Measurements from ENCODE around the gene CLIP2.
"Not testable (repeated sequence)": the region's sequence is repeated elsewhere in the genome, so short reads cannot be mapped to it uniquely, and the experiment has no call there.

CLIP2 gene

DNA sequence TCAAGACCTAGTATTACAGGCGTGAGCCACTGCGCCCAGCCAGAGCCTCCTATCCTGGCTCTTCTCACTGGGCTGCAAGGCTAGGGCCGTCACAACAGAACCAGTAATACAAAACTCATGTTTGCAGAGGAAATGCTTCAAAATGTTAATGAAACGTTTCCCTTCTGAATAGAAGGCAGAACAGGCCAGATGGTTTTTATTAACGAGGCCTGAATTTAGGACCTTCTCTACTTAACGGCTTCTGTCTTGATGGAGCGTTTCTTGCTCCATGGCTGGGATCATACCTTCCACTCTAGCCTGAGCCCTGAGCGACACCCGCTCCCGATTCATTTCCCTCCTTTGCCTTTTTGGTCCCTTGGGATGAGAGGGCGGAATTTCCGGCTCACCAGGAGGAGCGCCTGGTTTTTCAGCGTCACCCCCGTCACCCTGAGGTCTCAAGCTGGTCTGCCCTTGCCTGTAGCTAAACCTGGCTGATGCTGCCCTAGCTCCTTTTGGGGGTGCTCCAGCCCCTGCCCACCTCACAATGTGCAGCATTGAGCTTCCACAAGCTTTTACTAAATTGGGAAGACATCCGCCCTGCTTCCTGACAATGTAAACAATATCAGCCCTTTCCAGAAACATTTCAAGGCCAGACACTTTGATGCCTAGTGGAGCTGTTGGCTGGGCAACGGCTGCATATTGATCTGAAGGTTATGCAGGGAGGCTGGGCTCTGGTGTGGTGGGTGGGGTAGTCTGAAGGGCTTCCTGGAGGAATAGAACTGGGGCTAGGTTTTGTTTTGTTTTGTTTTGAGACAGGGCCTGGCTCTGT lies 5.2 kb downstream of the CLIP2 start:
- DNase-seq (ENCODE audit: low read depth in 2 of 2, low spot score in 1 of 2) = no peak

DNA sequence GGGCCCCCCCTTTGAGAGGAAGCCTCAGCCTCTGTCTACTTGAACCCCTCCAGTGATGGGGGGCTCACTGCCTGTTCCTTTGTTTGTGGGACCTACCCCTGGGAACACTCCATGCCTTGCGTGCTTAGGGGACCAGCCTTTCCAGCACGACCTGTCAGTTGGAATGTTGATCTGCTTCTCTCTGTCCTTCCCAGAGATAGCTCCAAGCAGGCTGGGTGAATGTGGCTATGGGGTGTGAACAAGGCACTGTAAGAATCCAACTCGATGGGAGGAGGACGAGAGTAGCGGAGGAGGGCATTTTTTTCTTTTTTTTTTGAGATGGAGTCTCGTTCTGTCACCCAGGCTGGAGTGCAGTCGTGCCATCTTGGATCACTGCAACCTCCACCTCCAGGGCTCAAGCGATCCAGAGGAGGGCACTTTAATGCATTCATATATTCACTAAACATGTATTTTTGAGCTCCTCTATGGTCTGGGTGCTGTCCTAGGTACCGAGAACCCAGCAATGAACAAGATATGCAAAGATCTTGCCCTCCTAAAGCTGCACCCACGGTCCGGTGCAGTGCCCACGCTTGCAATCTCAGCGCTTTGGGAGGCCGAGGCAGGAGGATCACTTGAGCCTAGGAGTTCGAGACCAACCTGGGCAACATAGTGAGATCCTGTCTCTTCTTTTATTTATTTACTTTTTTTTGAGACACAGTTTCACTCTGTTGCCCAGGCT lies 8.5 kb downstream of the CLIP2 start:
- DNase-seq (ENCODE audit: low read depth in 2 of 2, low spot score in 1 of 2) = no peak

DNA sequence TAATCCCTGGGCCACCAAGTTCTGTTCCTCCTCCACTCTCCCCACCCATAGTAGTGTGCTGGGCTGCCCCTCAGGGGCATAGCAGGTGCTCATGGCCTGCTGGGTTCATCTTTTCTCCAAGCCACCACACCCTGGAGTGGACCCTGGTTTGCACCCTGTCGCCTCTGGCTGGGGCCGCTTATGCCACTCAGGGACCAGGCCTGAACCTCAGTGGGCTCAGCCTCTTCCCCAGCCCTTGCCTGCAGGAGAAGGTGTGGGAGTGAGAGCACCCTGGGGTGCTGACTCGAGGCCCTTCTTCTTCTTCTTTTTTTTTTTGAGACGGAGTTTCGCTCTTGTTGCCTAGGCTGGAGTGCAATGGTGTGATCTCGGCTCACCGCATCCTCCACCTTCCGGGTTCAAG lies 10.2 kb downstream of the CLIP2 start:
- DNase-seq (ENCODE audit: low read depth in 2 of 2, low spot score in 1 of 2) = no peak

DNA sequence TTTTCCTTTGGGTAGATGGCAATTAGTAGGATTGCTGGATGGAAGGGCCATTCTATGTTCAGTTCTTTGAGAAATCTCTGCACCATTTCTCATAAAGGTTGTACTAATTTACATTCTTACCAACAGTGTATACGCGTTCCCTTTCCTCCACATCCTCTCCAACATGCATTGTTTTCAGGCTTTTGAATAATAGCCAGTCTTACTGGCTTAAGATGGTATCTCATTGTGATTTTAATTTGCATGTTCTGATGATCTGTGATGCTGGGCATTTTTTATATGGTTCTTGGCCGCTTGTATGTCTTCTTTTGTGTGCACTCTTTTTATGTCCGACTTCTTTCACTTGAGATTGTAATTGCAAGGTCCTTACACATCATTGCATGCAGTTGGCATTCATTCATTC lies 11.7 kb downstream of the CLIP2 start:
- DNase-seq (ENCODE audit: low read depth in 2 of 2, low spot score in 1 of 2) = no peak

DNA sequence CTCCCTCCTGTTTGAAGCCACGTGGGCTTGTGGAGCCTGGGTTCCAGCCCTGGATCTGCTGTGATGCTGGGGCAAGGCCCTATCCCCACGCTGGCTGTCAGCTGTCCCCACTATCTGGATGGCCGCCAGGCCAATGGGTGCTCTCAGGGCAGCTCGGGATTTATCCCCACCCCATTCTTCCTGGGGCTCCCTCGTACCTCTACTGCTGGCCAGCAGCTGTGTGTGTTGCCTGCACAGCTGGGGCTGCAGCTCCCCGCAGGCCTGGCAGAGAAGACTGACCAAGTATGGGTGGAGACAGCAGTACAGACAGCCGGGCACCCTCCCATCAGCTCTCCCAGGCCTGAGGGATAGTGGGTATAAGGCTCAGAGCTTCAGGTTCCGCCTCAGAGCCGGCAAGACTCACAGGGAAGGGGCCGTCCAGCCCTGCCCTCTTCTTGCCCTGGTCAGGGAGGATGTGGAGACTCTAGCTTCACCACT lies 13.6 kb downstream of the CLIP2 start:
- no peak for DNase-seq (ENCODE audit: low read depth in 2 of 2, low spot score in 1 of 2)

DNA sequence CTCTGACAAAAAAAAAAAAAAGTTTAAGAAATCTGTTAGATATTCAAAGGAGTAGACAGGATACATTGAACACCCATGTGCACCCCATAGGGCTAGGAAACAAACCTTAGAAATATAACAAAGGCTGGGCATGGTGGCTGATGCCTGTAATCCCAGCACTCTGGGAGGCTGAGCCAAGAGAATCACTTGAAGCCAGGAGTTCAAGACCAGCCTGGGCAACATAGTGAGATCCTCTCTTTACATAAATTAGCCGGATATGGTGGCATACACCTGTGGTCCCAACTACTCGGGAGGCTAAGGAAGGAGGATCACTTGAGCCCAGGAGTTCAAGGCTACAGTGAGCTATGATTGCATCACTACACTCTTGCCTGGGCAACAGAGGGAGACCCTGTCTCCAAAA lies 15.3 kb downstream of the CLIP2 start:
- no peak for DNase-seq (ENCODE audit: low read depth in 2 of 2, low spot score in 1 of 2)

DNA sequence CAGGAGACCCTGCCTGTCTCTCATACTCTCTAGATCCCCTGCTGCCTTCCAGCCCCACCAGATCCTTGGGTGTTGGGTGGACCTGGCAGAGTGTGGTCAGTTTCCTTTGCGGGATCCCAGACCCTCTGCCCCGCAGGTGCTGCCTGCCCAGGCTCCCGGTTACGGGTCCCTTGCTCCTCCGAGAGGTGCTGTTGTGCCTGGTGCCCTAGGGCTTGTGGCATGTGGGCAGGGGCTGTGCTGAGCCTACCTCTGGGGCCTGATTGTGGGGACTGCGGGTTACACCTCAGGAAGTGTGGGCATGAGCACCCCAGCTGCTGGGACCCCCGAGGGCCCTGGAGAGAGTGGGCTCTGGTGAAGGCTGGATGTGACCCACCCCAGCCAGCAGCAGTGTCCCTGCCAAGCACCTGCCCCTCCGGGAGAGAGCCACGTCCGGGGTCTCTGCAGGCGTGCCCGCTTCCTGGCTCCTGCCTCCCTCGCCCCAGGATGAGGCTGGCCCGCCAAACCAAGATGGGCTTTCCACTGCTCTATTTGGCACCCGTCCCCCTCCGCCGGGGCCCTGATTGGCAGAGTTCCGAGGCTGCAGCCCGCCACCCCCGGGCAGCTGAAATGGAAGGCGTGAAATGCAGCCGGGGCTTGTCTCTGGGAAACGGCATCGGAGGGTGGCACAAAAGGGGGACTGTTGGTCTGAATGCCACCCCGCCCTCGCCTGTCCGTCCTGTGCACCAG lies 17.0 kb downstream of the CLIP2 start:
- DNase-seq (ENCODE audit: low read depth in 2 of 2, low spot score in 1 of 2) = no peak

DNA sequence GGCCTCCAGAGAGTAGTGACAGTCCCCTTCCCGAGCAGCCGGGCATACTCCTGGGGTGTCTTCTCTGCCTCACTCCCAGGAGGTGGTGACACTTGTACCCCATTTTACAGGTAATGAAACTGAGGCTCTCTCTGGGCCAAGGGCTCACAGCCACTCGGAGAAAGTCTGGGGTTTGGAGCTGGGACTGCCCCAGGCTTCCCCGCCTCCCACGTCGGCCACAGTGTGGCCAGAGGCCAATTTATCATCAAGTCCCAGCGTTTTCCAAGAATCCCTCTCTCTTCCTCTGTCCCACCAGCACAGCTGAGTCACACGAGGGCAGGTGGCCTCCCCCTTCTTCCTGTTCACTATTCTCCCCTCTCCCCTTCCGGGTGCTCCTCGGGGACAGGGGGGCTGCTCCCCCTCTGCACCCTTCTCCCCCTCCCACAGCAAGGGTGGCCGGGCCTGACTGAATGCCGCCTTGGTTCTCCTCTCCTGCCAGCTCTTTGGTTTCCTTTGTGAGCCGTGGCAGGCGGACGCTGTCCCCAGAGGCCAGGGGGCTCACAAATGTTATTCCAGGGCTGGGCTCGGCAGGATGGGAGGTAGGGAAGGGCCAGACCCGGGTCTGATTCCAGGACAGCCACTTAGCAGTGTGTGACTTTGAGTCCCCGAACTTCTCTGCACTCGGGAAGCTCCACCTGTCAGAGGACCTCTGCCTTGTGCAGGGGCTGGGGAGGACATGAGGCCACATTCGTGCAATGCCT lies 17.7 kb downstream of the CLIP2 start:
- no peak for DNase-seq (ENCODE audit: low read depth in 2 of 2, low spot score in 1 of 2)

DNA sequence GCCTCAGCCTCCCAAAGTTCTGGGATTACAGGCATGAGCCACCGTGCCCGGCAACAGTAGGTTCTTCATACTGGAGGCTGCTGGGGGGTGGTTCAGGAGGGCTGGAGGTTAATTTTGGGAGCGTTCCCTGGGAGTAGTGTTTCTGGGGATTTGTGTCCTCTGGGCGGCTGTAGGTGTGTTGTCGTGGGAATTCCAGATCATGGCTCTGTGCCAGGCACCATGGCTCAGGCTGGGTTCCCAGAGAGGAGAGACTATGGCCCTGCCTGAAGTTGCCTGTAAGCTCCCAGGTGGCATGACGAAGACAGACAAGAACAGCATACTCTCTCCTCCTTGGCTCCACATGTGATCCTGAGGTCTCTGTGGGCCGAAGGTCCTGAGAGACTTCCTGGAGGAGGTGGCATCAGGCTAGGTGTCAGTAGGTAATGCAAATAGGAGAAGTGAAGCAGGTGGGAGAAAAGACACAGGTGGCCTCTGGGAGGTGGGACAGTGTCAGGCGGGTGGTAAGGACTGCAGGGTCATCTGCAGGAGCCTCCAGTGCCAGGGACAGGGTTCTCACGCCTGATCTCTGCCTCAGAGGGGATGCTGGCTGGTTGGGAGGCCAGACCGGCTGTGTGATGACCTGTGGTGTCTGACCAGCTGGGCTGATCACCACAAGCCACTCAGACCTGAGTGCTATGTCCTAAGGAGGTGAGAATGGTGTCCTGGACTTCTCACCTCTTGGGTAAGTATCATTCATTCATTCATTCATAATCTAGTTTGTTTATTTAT lies 18.7 kb downstream of the CLIP2 start:
- no peak for DNase-seq (ENCODE audit: low read depth in 2 of 2, low spot score in 1 of 2)

DNA sequence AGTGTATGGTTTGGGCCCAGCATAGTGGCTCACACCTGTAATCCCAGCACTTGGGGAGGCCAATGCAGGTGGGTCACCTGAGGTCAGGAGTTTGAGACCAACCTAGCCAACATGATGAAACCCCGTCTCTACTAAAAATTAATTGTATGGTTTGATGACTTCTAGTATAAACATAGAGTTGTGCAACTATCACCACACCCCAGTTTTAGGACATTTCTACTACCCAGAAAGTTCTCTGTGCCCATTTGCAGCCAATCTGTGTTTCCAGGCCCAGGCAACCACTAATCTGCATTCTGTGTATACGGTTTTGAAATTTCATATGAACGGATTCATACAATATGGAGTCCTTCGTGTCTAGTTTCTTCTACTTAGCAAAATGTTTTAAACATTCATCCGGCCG lies 20.0 kb downstream of the CLIP2 start:
- no peak for DNase-seq (ENCODE audit: low read depth in 2 of 2, low spot score in 1 of 2)

DNA sequence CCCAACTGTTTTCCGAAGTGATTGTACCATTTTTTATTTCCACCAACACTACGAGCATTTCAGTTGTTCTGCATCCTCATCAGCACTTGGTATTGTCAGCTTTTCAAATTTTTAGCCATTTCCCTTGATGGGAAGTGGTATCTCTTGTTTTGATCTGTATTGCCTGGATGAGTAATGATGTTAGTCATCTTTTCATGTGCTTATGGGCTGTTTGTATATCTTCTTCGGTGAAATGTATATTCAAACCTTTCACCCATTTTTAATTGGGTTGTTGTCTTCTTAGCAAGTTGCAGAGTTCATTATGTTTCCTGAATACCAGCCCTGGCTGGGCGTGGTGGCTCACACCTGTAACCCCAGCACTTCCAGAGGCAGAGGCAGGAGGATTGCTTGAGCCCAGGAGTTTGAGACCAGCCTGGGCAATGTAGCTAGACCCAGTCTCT lies 22.1 kb downstream of the CLIP2 start:
- no peak for DNase-seq (ENCODE audit: low read depth in 2 of 2, low spot score in 1 of 2)

DNA sequence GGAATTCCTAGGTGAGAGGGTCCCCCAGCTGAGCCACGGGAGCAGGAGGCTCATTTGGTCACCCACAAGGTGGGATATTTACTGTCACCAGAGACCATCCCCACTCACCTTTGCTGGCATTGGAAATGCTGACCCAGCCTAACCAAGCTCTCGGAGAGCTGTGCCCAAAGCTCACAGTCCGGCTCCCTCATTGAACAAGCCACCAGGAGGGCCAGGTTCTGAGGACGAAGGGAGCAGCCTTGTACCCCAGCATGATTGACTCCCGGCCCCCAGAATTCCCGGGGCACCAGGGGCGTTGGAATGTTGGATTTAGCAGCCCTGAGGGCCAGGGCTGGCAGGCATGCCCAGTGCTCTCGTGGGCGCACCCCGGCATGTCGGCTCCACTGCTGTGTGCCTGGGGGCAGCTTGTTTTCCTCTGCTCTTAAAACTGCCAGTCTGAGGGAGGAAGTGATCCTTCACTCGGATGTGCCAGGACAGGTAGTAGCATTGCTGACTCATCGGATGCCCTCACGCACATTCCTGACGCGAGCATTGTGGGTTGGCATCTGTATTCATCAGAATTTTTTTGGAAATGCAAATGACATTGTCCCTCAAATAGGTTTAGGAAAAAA lies 23.3 kb downstream of the CLIP2 start:
- no peak for DNase-seq (ENCODE audit: low read depth in 2 of 2, low spot score in 1 of 2)

DNA sequence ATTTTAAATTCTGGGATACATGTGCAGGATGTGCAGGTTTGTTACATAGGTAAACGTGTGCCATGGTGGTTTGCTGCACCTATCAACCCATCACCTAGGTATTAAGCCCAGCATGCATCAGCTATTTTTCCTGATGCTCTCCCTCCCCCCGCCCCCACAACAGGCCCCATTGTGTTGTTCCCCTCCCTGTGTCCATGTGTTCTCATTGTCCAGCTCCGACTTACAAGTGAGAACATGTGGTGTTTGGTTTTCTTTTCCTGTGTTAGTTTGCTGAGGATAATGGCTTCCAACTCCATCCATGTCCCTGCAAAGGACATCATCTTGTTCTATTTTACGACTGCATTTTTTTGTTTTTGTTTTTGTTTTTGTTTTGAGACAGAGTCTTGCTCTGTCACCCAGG lies 26.7 kb downstream of the CLIP2 start:
- not testable (repeated sequence) for DNase-seq (ENCODE audit: low read depth in 2 of 2, low spot score in 1 of 2)

DNA sequence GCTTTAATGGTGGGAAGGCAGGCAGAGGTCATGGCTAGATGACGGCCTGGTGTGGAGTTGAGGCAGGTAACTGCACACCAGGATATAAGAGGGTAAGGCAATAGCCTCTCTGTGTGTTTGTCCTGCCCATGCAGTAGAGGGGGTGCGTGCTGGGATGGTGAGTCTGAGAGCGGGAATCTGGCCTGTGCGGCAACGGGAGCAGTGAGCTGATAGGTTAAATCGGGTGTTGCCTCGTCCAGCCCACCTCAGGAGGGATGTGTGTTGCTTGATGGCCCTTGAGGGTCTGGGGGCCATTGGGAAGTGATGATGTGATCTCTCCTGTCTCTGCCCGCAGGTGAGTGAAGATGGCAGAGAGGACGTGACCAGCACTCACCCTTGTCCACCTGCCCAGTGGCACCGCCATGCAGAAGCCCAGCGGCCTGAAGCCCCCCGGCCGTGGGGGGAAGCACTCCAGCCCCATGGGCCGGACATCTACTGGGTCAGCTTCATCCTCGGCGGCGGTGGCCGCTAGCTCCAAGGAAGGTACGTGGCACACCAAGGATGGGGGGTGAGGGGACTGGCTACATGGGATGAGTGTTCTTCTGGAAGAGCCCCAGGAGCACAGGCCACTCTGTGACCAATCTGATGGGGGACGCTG lies 28.1 kb downstream of the CLIP2 start:
- no peak for DNase-seq (ENCODE audit: low read depth in 2 of 2, low spot score in 1 of 2)

DNA sequence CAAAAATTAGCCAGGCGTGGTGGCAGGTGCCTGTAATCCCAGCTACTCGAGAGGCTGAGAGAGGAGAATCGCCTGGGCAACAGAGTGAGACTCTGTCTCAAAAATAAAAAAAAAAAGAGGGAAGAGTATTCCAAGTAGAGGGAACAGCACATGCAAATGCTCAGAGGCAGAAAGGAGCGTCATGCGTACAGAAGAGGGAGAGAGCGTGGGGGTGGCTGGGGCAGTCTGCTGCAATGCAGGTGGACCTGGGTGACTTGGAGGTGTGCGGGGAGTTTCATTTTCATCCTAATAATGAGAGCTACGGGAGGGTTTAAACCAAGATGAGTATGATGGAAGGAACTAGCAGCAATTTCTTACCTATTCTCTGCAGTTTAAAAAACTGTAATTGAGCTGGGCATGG lies 28.8 kb downstream of the CLIP2 start:
- no peak for DNase-seq (ENCODE audit: low read depth in 2 of 2, low spot score in 1 of 2)

DNA sequence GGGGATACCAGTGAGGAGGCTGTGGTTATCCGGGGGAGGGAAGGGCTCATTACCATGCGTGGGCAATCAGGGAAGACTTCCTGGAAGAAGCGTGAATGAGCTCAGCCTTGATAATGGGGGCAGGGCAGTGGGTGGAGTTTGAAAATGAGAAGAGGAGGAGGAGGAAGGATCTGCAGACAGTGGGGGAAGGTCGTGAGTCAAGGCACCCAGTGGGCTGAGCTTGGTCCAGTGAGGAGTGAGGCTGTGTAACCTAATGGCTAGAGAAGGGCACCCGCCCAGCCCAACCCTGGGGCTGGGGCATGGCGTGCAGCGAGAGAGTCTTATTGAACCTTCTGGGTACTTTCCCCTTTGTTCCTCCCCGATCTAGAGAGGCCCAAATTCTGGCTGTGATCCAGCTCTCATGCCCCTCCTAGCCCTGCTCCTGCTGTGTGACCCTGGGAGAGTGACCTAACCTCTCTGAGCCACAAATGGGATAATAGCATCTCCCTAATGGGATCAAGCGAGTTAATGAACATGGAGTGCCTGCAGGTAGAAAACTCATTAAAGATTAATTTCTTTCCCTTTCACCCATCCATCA lies 31.5 kb downstream of the CLIP2 start:
- no peak for DNase-seq (ENCODE audit: low read depth in 2 of 2, low spot score in 1 of 2)

DNA sequence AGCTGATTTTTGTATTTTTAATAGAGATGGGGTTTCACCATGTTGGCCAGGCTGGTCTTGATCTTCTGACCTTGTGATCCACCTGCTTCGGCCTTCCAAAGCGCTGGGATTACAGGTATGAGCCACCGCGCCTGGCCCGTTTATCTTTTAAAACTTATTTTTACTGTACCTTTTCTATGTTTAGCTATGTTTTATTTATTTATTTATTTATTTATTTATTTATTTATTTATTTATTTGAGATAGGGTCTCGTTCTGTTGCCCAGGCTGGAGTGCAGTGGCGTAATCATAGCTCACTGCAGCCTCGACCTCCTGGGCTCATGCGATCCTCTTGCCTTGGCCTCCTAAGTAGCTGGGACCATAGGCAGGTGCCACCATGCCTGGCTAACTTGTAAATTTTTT lies 33.7 kb downstream of the CLIP2 start:
- DNase-seq (ENCODE audit: low read depth in 2 of 2, low spot score in 1 of 2) = not testable (repeated sequence)

DNA sequence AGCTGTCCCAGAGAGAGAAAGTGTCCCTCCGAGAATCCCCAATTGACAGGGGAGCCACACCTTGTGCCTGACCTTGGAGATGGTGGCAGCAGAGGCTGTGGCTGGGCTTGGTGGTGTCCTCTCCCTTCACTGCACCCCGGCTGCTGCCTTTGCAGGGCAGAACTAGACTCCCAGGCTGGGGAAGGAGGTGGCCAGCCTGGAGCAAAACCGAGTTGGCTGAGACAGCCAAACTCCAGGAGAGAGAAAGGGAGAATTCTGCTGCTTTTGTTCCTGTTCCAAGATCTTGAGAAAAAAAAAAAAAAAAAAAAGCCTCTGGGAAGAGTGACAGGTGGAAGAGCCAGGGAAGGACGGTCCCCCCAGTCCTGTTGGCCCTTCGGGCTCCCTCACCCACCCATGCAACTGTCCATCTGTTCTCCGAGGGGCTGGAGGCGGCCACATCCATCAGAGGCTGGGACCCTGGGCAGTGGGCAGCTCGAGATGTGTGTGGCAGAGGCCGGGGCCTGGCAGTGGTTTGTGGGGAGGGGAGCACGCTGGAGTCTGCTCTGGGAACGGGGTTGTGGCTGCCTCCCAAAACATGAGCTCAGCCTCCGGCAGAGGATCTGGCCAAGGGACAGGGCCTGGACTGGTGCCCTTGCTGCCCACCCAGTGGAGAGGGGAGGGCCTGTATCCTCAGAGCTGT lies 35.5 kb downstream of the CLIP2 start:
- no peak for DNase-seq (ENCODE audit: low read depth in 2 of 2, low spot score in 1 of 2)

DNA sequence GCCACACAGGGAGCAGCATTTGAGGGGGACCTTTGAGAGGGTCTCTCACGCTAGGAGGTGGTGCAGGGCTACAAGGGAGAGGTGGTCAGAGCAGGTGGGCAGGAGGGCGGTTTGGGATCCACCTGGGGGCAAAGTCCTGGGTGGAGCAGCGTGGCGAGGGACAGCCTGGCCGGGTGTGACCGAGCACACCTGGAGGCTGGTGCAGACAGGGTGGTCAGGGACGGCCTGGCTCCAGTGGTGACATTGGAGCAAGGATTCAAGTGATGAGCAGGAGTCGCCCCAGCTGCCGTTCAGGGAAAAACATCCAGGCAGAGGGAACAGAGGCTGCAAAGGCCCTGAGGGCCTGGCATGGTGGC lies 36.0 kb downstream of the CLIP2 start:
- no peak for DNase-seq (ENCODE audit: low read depth in 2 of 2, low spot score in 1 of 2)
